ENCODE results near the gene PRDM7.
"Not testable (repeated sequence)": the region's sequence is repeated elsewhere in the genome, so short reads cannot be mapped to it uniquely, and the experiment has no call there.

- not testable (repeated sequence) for TF ChIP-seq POLR2A (IDR thresholded peaks at IDR 0.05; ENCODE audit: low read depth, low read length); CEBPB (IDR thresholded peaks at IDR 0.05; ENCODE audit: low read depth, low read length); NFE2L2 (IDR thresholded peaks at IDR 0.05; ENCODE audit: low read depth, low read length); CTCF (conservative IDR thresholded peaks at IDR 0.05; ENCODE audit: low read depth, low read length); SMC3 (IDR thresholded peaks at IDR 0.05; ENCODE audit: low read depth, low read length); RFX5 (IDR thresholded peaks at IDR 0.05; ENCODE audit: low read depth, low read length)
These were observed 17.2 kb upstream of the PRDM7 start for GRCh38 chr16:90094296-90094695.

Measured in IMR-90 (cell line).